ENCODE results near the gene KCNJ4. TPM values are rescaled to one million over a fixed set of nuclear protein-coding genes. Genes with fewer than 3 reads are reported as not detected.

KCNJ4 gene
- total RNA-seq, 1 experiment from 2014 or later = 0.18 TPM

DNA sequence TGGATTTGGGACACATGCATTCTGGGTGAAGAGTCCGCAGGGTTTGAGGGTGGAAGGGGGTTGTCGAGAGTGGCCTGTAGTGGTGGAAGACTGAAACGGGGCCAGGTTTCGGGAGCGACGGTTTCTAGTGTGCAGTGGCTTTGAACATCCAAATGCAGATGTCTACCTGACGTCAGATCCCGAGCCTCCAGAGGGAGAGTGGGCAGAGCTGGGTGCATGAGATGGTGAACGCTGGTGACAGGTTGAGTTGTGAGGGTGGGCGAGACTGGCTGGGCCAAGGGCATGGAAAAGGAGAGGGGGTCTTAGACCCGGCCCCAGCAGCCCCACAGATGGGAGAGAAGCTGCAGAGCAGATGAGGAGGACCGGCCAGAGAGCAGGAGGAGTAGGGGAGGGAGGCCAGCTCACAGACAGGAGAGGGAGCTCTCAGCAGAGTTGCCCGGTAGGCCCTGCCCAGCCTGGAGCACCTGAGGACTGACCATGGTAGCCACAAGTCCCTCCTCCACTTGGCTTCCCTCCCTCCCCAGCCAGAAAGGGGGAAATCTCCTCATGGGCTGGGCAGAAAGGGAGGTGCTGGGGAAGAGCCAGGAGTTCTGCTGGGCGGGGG lies 14.2 kb downstream of the KCNJ4 start:
- intact Hi-C loops (cut with micrococcal nuclease; ENCODE audit: unreplicated experiment) (no loop called here), in situ Hi-C loops (cut with HindIII; ENCODE audit: low pct_unique_long_range_greater_than_20kb, low sequenced_read_pairs) (no loop called here)
- Histone ChIP-seq H3K36me3 (ENCODE audit: control insufficient read depth, insufficient read depth, low read length) (no peaks in the 10 kb centered on the region), H3K4me1 (ENCODE audit: control insufficient read depth, insufficient read depth, low read length) (no peaks in the 10 kb centered on the region), H3K27me3 (ENCODE audit: control insufficient read depth, insufficient read depth, low read length) (no peaks in the 10 kb centered on the region), H3K27ac (ENCODE audit: low read length) (no peak overlapping the region), H3K4me3 (ENCODE audit: low read depth in 2 of 2, low read length in 2 of 2) (no peak overlapping the region), H3K9me3 (ENCODE audit: control insufficient read depth, insufficient read depth, low read depth, low read length) (no peaks in the 10 kb centered on the region)
- POLR2A ChIA-PET = no interaction called here
- DNase-seq (ENCODE audit: low read depth, low spot score) (no peak), ATAC-seq (no peak)
- TF ChIP-seq, protein P1, sequence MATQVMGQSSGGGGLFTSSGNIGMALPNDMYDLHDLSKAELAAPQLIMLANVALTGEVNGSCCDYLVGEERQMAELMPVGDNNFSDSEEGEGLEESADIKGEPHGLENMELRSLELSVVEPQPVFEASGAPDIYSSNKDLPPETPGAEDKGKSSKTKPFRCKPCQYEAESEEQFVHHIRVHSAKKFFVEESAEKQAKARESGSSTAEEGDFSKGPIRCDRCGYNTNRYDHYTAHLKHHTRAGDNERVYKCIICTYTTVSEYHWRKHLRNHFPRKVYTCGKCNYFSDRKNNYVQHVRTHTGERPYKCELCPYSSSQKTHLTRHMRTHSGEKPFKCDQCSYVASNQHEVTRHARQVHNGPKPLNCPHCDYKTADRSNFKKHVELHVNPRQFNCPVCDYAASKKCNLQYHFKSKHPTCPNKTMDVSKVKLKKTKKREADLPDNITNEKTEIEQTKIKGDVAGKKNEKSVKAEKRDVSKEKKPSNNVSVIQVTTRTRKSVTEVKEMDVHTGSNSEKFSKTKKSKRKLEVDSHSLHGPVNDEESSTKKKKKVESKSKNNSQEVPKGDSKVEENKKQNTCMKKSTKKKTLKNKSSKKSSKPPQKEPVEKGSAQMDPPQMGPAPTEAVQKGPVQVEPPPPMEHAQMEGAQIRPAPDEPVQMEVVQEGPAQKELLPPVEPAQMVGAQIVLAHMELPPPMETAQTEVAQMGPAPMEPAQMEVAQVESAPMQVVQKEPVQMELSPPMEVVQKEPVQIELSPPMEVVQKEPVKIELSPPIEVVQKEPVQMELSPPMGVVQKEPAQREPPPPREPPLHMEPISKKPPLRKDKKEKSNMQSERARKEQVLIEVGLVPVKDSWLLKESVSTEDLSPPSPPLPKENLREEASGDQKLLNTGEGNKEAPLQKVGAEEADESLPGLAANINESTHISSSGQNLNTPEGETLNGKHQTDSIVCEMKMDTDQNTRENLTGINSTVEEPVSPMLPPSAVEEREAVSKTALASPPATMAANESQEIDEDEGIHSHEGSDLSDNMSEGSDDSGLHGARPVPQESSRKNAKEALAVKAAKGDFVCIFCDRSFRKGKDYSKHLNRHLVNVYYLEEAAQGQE (IDR thresholded peaks at IDR 0.05; ENCODE audit: insufficient read depth in 1 of 2, low read depth in 2 of 2, low read length in 1 of 2) = no peak
- TF ChIP-seq, protein P2, sequence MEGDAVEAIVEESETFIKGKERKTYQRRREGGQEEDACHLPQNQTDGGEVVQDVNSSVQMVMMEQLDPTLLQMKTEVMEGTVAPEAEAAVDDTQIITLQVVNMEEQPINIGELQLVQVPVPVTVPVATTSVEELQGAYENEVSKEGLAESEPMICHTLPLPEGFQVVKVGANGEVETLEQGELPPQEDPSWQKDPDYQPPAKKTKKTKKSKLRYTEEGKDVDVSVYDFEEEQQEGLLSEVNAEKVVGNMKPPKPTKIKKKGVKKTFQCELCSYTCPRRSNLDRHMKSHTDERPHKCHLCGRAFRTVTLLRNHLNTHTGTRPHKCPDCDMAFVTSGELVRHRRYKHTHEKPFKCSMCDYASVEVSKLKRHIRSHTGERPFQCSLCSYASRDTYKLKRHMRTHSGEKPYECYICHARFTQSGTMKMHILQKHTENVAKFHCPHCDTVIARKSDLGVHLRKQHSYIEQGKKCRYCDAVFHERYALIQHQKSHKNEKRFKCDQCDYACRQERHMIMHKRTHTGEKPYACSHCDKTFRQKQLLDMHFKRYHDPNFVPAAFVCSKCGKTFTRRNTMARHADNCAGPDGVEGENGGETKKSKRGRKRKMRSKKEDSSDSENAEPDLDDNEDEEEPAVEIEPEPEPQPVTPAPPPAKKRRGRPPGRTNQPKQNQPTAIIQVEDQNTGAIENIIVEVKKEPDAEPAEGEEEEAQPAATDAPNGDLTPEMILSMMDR (IDR thresholded peaks at IDR 0.05) = no peak
- TF ChIP-seq SIN3A (IDR thresholded peaks at IDR 0.05; ENCODE audit: borderline replicate concordance, insufficient read depth, low read depth, low read length) (no peak), POLR2AphosphoS5 (IDR thresholded peaks at IDR 0.05; ENCODE audit: low read depth, low read length) (no peak), TCF7L2 (IDR thresholded peaks at IDR 0.05; ENCODE audit: low read depth, low read length) (no peak)
- CTCF ChIA-PET = no interaction called here
- no TSS peak for BruUV-seq (replicated peaks)

- Histone ChIP-seq H3K27ac (ENCODE audit: low read length) (no peak overlapping the region), H3K4me1 (ENCODE audit: control insufficient read depth, insufficient read depth, low read length) (no peaks in the 10 kb centered on the region), H3K27me3 (ENCODE audit: control insufficient read depth, insufficient read depth, low read length) (no peaks in the 10 kb centered on the region), H3K4me3 (ENCODE audit: low read depth in 2 of 2, low read length in 2 of 2) (no peak overlapping the region), H3K36me3 (ENCODE audit: control insufficient read depth, insufficient read depth, low read length) (no peaks in the 10 kb centered on the region), H3K9me3 (ENCODE audit: control insufficient read depth, insufficient read depth, low read depth, low read length) (no peaks in the 10 kb centered on the region)
- POLR2A ChIA-PET = interaction anchor here (0.6 kb wide), 1 partner anchor 244 kb away, joined by 4 read pairs; no protein-coding TSS in a partner anchor
- CTCF ChIA-PET = no interaction called here
- in situ Hi-C loops (cut with HindIII; ENCODE audit: low pct_unique_long_range_greater_than_20kb, low sequenced_read_pairs) = no loop called here
- intact Hi-C loops (cut with micrococcal nuclease; ENCODE audit: unreplicated experiment) = no loop called here
- no TSS peak for BruUV-seq (replicated peaks)
- ATAC-seq (no peak), DNase-seq (ENCODE audit: low read depth, low spot score) (no peak)
- TF ChIP-seq POLR2AphosphoS5 (IDR thresholded peaks at IDR 0.05; ENCODE audit: low read depth, low read length) (no peak), TCF7L2 (IDR thresholded peaks at IDR 0.05; ENCODE audit: low read depth, low read length) (no peak), SIN3A (IDR thresholded peaks at IDR 0.05; ENCODE audit: borderline replicate concordance, insufficient read depth, low read depth, low read length) (no peak)
- TF ChIP-seq, protein P1 (IDR thresholded peaks at IDR 0.05; ENCODE audit: insufficient read depth in 1 of 2, low read depth in 2 of 2, low read length in 1 of 2) = no peak
- TF ChIP-seq, protein P2 (IDR thresholded peaks at IDR 0.05) = no peak
Observed at GRCh38 chr22:38437416-38437815, 17.6 kb downstream of the KCNJ4 start.

All from Panc1 (cell line).